Forelimb muscle (tissue), 1 donor: ENCODE data around the gene KLHL15. TPM values are rescaled to one million over a fixed set of nuclear protein-coding genes. Genes with fewer than 3 reads are reported as not detected.
"Not testable (repeated sequence)": the region's sequence is repeated elsewhere in the genome, so short reads cannot be mapped to it uniquely, and the experiment has no call there.

ENCODE experiments used
- DNase-seq: peaks from one replicate; pipeline ENCODE4 v3.0.0-alpha.2; 2013; ENCODE audit warnings: low read depth
- polyA plus RNA-seq: library from polyadenylated mRNA; unstranded; fragments of 120-200 nt; gene quantifications from one replicate; pipeline ENCODE4 v1.2.1, GENCODE V29; 2013; ENCODE audit not compliant: insufficient read length

The KLHL15 gene, protein sequence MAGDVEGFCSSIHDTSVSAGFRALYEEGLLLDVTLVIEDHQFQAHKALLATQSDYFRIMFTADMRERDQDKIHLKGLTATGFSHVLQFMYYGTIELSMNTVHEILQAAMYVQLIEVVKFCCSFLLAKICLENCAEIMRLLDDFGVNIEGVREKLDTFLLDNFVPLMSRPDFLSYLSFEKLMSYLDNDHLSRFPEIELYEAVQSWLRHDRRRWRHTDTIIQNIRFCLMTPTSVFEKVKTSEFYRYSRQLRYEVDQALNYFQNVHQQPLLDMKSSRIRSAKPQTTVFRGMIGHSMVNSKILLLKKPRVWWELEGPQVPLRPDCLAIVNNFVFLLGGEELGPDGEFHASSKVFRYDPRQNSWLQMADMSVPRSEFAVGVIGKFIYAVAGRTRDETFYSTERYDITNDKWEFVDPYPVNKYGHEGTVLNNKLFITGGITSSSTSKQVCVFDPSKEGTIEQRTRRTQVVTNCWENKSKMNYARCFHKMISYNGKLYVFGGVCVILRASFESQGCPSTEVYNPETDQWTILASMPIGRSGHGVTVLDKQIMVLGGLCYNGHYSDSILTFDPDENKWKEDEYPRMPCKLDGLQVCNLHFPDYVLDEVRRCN
- polyA plus RNA-seq: 10.9 TPM

DNA sequence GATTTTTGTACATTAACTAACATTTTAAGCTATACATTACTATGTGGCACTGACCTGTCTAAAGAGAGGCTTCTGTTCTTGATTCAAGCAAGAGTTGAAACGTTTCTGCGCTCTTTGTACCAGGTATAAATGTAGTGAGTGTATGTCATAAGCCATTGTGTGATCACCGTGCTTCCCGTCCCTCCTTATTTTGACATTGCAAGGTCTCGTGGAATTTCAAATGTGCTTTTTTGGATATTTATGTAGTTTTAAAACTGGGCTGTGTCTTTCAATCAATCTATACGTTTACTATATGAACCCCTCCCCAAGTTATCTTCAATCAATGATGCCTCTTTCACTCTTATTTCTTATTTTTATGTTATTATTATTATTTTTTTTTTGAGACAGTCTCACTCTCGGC lies at the start of gene KLHL15:
Gene KLHL15 (minus strand): TSS at position 101 of the 400 bp plus-strand sequence. CDS start 20,493 bp downstream, outside the sequence.
- DNase-seq: no peak

DNA sequence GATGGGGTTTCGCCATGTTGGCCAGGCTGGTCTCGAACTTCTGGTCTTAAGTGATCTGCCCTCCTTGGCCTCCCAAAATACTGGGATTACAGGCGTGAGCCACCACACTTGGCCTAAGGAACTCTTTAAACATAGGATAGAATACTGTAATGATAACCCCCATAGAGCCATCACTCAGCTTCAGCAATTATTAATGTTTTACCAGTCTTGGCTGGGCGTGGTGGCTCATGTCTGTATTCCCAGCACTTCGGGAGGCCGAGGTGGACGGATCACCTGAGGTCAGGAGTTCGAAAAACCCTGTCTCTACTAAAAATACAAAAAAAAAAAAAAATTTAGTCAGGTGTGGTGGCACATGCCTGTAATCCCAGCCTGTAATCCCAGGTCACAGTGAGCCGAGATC lies 42.9 kb upstream of the KLHL15 start:
- DNase-seq: no peak

DNA sequence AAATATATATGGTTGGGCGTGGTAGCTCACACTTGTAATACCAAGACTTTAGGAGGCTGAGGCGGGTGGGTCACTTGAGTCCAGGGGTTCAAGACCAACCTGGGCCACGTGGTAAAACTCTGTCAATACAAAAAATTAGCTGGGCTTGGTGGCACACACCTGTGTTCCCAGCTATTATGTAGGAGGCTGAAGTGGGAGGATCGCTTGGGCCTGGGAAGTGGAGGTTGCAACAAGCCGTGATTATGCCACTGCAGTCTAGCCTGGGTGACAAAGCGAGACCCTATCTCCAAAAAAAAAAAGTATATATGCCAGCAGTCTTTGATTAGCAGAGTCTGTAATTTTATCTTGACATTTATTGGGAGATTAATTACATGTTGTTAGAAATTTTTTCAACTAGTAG lies 36.5 kb upstream of the KLHL15 start:
- DNase-seq: no peak

DNA sequence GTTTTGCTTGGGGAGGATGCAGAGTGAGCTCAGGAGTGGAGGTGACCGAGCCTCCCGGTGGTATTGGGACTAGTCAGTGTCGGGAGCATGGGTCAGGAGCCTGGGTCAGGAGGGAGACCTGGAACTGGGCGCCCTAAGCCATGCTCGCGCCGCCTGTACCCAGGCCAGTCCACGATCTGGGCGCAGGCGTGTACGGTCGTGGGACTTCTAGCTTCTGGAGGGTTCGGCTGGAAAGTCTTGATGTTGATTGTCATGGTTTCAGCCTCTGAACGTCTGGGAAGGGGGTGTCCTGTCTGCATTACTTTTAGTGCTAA lies 28.0 kb upstream of the KLHL15 start:
- no peak for DNase-seq

DNA sequence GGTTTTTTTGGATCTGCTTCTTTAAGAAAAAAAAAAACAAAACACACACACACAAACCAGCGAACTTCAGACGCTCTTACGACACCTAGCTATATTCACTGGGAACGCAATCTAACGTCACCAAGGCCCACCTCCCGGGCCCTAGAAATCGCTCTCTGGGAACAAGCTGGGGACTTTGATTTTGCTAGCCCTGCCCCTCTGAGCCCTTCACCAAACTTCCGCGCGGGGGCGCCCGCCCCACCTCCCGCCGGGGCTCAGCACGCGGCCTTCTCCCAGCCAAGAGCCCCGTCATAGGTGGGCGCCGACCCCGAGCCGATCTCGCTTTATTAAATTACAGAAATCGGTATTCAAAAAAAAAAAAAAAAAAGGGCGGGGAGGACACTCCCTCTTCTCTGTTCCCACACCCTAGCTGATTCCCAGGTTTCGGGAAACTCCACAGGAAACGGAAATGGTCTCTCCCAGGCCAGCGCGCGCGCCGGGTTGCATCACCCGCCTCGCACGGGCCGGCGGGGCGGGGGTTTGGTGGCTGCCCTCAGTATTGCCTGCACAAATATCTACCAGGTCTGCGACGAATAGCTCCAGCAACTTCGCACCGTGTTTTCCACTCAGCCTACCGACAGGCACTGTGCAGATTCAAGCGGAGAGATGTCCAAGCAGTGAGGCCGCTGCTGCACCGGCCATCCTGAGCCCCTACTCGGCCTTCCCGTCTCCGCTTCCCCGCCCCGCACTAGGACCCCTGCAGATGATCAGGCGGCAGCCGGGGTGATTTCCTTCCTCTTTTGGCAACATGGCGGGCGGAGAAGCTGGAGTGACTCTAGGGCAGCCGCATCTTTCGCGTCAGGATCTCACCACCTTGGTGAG lies 27.4 kb upstream of the KLHL15 start, which contains the start of gene EIF2S3:
Gene EIF2S3 (plus strand): TSS at position 775 of the 861 bp plus-strand sequence. CDS start 13 bp downstream, at position 788.
- DNase-seq: peak; percentile 96

DNA sequence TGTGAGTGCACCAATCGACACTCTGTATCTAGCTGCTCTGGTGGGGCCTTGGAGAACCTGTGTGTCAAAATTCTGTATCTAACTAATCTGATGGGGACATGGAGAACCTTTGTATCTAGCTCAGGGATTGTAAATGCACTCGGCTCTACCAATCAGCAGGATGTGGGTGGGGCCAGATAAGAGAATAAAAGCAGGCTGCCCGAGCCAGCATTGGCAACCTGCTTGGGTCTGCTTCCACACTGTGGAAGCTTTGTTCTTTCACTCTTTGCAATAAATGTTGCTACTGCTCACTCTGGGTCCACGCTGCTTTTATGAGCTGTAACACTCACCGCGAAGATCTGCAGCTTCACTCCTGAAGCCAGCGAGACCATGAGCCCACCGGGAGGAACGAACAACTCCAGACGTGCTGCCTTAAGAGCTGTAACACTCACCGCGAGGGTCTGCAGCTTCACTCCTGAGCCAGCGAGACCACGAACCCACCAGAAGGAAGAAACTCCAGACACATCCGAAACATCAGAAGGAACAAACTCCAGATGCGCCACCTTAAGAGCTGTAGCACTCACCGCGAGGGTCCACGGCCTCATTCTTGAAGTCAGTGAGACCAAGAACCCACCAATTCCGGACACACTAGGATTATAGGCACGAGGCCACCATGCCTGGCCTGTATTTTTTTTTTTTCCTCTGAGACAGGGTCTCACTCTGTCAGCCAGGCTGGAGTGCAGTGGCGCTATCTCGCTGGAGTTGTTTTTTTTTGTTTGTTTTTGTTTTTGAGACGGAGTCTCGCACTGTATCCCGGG lies 23.7 kb upstream of the KLHL15 start:
- DNase-seq: not testable (repeated sequence)

DNA sequence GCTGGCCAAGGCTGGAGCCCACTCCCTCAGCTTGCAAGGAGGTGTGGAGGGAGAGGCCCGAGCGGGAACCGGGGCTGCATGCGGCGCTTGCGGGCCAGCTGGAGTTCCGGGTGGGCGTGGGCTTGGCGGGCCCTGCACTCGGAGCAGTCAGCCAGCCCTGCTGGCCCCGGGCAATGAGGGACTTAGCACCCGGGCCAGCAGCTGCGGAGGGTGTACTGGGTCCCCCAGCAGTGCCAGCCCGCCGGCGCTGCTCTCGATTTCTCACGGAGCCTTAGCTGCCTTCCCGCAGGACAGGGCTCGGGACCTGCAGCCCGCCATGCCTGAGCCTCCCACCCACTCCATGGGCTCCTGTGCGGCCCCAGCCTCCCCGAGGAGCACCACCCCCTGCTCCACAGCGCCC lies 22.7 kb upstream of the KLHL15 start:
- not testable (repeated sequence) for DNase-seq

DNA sequence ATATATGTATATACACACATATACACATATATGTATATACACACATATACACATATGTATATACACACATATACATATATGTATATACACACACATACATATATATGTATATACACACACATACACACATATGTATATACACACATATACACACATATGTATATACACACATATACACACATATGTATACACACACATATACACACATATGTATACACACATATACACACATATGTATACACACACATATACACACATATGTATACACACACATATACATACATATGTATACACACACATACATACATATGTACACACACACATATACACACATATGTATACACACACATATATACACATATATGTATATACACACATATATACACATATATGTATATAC lies 19.1 kb upstream of the KLHL15 start:
- not testable (repeated sequence) for DNase-seq

DNA sequence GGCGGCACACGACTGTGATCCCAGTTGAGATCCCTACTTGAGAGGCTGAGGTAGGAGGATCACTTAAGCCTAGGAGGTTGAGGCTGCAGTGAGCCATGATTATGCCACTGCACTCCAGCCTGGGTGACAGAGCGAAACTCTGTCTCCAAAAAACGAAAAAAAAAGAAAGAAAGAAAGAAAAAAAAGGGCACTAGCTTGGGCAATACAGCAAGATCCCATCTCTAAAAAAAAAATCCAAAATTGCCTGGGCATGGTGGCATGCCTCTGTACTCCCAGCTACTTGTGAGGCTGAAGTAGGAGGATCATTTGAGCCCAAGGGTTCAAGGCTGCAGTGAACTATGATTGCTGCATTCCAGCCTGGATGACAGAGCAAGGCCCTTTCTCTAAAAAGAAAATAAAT lies 10.7 kb upstream of the KLHL15 start:
- no peak for DNase-seq

DNA sequence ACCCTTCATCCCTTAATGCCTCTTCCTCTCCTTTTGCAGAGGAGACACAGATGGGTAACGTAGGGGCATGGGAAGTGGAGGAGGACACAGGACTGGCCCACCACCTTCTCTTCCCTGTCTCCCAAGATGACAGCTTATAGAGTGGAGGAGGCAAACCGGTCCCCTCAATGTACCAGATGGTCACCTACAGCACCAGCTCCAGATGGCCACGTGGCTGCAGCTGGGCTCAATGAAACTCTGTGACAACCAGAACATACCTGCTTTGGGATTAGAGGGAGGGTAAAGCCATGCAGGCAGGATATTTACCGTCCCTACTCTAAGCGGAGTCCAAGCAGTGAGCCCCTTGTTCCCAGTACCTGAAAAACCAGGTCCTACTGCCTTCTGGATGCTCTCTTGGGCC lies 7.5 kb upstream of the KLHL15 start:
- DNase-seq: no peak

DNA sequence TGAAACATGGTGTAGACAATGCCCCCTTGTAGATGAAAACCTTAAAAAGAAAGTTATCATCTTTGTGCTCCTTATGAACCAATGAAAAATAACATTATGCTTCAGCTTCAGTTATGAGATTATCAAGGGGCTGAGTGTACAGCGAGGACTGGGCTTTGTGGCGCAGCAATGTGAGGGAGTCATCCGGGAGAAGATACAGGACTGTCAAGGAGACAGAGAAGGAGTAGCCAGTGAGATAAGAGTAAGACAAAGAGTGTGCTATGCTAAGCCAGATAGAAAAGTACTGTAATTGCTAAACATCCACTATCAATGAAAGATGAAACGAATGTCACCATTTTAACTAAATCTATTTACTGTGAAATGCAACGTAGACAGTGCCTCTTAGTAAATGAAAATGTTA lies 3.6 kb upstream of the KLHL15 start:
- DNase-seq: no peak

DNA sequence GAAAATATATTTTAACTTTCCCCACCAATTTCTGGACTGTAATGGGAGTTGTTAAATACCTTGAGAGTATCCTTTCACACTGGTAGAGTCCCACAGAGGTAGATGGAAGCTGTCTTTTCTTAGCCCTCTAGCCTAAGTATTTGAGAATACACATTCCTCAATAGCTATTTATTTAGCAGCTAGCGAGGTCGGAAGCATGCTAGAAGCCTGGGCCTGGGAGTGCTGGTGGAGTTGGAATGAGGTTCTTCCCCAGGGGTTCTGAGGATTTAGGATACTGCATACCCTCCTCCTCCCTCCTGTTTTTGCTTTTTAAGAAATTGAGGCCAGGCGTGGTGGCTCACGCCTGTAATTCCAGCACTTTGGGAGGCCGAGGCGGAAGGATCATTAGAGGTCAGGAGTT lies 999 bp upstream of the KLHL15 start:
- no peak for DNase-seq

DNA sequence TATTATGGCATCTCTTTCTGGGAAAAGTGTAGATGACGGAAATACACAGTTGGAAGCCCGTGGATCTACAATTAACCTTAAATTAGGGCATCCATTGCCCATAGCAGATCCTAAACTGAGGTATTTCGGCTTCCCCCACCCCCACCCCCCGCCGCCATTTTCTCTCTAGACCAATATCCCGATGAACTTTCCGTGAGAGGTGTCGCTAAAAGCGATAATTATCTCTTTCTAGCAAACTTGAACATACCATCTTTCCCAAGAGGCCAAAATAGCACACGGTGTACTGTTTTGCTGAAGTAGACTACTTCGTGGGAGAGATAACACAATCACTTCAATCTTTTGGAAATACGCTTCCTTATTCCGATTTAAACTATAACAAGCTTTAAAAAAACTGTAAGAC lies 554 bp downstream of the KLHL15 start:
- no peak for DNase-seq

DNA sequence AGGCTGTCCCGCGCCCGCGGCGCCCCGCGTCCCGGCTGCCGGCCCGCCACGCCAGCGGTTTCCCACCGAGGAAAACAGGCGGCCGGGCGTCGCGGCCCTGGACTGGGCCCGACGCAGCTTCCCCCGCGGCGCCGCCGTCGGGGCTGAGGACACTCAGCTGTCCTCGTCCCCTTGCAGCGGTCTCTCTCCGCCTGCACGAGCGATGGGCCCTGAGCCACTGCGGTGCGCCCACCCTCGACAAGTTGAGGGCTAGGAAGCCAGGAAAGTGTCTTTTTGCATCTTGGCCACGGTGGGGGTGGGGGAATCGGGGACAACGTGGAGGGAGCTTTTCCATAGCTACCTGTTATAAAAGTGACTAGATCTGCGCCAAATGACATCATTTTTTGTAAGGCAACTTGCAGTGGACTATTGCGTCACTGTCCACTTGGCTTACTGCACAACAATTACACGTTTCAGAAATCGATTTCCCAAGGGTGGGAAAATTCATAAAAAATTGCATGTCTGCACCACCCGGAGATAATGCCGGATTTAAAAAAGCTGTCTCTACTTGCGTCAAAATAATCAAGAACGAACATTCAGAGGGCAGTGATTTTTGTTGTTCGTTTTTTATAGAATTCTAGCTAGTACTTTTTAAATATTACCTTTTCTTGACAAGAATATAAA lies 1.1 kb downstream of the KLHL15 start:
- peak; percentile 69 for DNase-seq

DNA sequence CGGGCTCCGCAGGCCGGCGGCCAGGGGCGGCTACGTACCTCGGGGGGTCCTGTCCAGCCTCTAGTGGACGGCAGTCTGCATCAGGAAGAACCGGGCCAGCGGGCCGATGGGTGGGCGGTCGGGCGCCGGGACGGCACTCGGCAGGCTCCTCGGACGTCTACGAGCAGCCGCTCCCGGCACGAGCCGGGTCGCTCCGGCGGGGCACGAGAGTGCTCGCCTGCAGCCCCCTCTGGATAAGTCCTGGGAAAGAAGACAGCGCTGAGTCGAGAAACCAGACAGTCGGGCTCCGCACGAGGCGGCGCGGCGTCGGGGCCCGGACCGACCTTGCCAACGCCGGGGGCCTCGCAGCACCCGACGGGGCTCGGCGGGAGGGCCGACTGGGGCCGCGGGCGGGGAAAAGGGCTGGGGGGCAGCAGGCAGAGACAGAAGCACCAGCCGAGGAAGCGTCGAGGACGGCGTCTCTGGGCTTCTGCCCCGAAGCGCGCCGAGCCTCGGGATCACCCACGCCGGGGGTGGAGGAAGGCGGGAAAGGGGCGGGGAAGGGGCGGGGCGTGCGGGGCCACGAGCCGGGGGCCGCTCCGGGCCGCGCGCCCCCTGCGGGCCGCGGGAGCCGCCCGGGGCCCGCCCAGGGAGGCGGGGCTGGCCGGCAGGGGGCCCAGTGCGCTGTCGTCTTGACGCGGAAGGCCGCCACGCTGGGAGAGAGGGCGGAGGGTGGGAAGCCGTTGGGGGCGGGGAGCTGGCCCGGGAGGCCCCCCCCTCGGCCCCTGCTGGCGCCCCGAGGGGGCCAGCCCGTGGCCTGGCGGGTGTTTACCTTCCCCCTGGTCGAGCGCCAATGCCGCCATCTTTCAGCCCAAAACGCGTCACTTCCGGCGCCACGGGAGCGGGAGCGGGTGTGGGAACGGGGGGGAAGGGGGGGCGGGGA lies 1.9 kb downstream of the KLHL15 start:
- peak; percentile 45 for DNase-seq

DNA sequence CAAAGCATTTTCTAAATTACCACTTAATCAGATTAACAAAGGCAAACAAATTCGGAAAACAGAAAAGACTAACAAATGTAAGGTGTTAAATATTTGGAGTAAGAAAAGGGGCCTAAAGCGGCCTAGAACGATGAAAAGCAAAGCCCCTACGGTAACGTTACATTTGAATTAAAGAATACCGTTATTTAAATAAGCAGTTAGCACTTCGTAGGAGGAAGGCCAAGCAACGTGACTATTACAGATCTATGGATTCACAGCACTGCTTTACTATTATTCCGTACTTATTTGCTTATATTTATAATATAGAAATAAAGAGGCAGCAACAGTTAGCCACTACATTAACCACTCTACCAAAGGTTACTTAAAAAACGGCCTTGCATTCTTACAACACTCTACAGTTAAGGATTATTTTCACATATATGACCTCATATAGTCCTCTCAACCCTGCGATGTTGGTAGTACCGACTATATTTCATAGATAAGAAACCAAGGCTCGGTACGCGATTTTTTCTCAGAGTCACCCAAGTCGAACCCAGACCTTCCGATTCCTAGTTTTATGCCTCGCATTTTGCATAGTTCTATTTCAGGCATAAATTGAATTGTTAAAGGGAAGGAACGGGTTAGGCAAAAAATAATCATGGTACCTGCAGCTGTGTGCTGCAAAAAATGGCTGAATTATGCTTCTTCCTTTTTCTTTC lies 2.9 kb downstream of the KLHL15 start:
- no peak for DNase-seq

DNA sequence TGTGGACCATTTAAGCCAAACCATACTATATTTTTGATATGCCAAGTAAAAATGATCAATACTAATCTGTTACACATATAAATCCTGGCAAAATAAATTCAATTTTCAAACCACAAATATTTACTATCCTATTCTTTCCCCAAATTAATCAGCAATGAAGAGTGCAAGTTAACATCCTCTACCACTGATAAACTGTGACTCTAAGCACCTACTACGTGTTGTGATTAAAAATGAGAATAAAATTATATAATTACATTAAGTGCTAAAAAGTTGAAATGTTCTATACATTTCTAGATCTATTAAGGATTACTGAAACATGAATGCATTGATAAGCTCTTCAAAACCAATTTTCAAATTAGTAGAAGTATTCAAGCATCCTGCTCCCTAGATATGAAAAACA lies 3.4 kb downstream of the KLHL15 start:
- no peak for DNase-seq

DNA sequence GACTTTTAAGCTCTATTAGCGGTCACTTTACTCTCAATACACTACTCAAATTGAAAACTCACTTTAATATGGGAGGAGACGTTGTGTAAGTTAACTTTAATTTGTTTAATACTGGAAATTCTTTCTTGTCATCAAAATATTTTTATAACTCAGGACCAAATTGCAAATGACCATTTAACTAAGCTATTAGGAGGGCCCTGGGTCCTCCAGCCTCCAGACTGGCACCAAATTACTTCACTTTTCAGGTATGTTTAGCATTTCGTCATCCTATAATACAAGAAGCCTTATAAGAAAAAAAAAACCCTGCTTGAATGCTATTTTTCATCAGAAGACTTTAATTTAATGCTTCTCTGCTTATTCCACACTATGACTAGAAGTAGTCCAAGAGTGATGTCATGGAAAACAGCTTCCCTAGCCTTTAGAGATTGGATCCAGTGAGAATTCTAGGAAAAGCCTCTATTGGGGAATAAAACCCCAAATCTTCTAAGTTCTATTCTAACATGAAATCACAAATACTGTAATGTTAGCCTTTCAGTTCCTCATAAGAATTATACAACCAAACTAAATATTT lies 6.6 kb downstream of the KLHL15 start:
- no peak for DNase-seq

DNA sequence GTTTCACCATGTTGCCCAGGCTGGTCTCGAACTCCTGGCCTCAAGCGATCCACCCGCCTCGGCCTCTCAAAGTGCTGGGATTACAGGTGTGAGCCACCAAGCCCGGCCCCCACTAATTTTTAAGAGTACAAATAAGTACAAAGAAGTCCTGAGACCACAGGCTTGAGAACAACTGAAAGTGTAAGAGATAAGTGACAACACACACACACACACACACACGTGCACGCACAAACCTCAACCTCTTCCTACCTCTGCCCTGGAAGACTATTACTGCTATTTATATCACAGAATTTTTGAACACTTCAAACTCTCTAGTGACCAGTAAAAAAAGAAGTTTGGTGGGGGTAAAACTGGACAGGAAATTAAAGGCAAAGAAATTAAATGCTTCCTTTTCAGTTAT lies 7.5 kb downstream of the KLHL15 start:
- DNase-seq: no peak
